NCI-H526 (cell line): Measurements from ENCODE around the gene ELP5.

ENCODE experiments used
- DNase-seq, 2 experiments: peaks; one replicate each; lab custom pipeline; 2025; lab: John Stamatoyannopoulos, UW

Gene ELP5

GRCh38 chr17:7252176-7253043 lies at the start of gene ELP5:
Gene ELP5, plus strand, starts transcription at chr17:7252215. Its CDS starts 336 bp downstream, at chr17:7252551.
- DNase-seq, result peak; percentile 89 to 92

GRCh38 chr17:7203391-7203790 lies 48.6 kb upstream of the ELP5 start:
- DNase-seq, result no peak

DNA sequence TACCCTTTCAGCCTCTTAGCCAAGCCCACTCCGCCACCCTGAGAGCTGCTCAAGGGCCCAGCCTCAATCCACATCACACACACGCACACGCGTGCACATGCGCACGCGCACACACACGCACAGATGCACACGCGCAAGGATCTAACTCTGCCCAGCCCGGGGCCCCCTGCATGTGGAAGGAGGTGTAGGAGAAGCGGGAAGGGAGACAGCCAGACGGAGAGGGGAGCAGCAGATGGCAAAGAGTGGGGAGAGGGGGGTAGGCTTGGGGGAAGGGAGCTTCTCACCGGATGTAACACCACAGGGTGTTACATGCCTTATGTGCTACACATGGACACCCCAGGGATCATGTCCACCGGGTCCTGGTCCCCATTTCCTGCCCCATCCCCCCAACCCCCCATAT lies 47.7 kb upstream of the ELP5 start:
- DNase-seq, result no peak

GRCh38 chr17:7204828-7205461 lies 47.1 kb upstream of the ELP5 start:
- DNase-seq, result peak; percentile 61 to 73

GRCh38 chr17:7205561-7205960 lies 46.5 kb upstream of the ELP5 start:
- DNase-seq, result no peak

GRCh38 chr17:7207120-7208001 lies 44.7 kb upstream of the ELP5 start:
- no peak for DNase-seq

- no peak for DNase-seq
Observed at GRCh38 chr17:7208027-7208571, 43.9 kb upstream of the ELP5 start.

DNA sequence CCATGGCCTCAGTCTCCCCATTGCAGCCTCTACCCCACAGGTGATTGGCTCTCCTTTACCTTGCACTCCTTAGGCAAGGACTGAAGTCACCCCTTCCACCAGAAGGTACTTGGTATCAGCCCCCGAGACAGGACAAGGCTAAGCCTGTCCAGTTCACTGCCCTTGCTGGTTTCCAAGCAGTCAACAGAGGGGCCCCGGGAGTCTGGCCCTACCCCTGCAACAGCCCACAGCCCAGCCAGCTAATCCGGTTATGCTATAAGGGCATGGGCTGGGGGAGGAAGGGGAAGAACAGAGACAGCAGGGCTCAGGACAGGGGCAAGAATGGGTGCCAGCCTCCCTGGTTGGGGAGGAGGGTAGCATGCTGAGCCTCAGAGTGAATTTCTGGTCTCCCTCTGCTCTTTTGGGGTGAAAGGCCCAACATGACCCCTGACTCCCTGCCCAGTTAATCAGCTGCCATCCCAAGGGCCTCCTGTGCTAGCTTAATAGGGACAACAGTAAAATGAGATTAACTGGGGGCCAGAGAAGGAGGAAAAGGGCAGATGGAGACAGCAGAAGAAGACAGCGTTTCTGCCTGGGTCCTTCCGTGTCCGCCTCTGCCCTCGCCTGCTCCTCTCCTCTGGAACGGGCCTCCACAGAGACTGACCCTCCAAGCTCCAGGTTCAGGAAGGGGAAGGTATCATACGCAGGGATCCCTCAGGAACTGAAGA lies 43.1 kb upstream of the ELP5 start:
- no peak for DNase-seq

DNA sequence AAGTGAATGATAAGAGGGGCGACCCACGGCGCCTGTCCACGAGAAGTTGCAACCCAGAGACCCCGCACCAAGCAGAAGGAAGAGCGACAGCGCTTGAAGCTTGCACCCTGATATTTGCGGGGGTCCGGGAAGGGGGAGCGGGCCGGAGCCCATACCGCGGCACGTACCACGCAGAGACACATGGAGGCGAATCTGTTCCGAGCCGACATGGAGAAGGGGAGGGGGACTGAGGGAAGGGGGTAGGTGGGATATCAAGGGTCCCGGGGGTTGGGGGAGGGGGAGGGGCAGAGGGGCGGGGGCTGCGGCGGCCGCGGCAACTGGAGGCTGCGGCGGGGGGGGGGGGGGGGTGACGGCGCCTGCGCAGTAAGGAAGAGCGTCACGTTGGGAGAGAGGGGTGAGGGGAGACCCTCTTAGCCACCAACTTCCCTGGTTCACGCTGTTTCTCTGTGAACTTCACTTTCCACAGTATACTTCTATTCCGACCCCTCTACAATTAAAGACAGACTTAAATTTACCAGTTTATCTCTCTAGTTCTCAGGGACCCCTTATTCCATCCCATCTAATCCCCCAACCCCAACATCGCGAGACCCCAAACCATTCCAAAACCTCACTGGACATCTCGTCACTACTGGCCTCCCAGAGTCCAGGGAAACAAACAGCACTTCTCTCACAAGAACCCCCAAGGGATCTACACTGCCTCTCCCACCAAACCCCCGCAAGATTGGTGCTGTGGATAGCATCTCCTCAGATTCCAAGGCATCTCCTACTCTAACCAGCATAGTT lies 40.3 kb upstream of the ELP5 start:
- no peak for DNase-seq

DNA sequence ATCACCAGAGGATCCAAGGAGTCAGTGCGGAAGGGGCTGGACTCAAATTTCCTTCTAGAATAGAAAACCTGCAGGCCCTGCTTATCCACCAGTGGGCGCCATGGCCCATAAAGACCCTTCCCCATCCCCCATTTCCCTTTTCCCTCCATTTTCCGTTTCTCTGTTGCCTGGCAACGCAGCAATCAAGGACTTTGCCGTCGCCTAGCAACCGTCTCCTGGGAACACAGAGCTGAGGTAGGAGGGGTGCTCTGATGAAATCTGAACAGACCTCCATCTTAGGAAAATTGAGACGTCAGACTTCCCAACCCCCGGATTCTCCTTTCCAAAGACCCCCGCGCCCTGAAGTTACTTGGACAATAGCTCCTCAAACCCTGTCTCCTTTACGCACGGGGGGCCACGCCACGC lies 38.1 kb upstream of the ELP5 start:
- peak; percentile 87 to 91 for DNase-seq

DNA sequence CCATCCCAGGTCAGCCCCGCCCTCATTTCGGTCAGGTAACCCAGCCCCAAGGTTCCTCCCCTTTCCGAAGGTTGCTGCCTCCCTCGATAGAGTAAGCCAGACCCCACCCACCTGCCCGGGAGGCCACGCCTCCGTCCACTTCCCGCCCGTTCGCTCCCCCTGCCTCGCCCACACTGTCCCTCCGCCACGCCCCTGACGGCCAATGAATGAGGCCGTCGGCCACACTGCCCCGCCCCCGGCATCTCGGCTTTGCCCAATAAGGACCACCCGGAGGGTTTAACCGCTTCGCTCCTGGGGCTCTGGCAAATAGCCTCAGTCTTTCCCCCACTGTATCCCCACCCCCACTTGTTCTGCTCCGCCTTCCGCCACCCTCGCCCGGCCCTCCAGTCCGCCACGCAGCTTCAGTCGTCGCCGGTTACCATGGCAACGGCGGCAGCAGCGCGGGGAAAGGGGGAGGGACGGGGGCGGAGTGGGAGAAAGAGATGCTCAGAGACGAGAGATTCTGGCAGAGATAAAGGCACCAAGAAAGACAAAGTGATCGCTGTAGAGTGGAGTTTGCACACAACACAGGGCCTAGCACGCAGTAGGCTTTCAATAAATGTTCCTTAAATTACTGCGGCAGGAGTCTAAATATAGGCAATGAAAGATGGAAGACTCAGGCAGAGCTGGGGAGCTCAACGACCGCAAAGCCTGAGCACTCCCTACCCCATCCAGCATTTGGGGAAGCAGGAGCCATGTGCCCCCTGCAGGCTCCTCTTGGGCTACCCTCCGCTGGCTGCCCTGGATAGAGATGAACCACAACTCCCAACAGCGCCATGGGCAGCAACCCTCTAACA lies 37.5 kb upstream of the ELP5 start:
- peak; percentile 92 to 98 for DNase-seq

DNA sequence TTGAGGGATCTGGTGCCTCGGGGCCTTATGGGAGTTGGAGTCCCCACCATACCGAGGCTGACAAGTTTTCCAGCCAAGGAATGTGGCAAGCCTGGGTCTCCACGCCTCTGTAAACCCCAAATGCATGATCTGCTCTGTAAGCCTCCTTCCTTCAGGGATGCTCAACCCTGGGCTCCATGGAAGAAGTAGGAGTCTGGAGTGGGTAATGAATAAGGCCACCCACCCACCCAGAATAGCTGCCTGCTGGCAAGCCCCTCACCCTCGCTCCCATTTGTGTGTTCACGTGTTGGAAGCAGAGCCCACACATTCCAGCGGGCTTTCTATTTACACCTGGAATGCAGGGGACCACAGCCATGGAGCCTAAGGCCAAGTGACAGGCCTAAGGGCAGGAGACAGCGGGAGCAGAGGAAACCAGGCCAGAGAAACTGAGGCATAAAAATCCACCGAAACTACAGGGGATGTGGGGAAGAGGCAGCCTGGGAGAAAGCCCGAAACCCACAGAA lies 36.8 kb upstream of the ELP5 start:
- no peak for DNase-seq

DNA sequence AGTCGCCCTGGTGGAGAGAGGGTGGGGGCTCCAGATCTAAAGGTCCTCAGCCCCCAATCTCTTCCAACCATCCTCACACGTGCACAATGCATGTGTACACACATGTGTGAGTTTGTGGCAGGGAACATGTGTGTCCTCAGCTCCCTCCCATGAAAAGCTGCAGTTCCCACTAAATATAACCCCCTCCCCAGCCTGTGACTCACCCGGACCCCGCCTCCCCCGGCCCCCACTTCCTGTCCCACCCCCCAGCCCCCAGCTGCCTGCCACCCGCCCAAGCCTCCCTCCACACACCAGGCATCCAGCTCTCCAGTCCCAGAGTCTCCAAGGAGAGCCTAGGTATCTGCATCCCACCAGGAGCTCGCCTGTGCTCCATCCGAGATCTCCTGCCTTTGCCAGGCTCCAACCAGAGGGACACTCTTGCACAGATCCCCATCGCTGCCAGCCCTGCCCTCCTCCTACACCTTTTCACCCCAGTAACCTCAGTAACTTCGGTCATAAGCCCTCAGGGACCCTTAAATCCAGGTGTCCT lies 36.3 kb upstream of the ELP5 start:
- no peak for DNase-seq

DNA sequence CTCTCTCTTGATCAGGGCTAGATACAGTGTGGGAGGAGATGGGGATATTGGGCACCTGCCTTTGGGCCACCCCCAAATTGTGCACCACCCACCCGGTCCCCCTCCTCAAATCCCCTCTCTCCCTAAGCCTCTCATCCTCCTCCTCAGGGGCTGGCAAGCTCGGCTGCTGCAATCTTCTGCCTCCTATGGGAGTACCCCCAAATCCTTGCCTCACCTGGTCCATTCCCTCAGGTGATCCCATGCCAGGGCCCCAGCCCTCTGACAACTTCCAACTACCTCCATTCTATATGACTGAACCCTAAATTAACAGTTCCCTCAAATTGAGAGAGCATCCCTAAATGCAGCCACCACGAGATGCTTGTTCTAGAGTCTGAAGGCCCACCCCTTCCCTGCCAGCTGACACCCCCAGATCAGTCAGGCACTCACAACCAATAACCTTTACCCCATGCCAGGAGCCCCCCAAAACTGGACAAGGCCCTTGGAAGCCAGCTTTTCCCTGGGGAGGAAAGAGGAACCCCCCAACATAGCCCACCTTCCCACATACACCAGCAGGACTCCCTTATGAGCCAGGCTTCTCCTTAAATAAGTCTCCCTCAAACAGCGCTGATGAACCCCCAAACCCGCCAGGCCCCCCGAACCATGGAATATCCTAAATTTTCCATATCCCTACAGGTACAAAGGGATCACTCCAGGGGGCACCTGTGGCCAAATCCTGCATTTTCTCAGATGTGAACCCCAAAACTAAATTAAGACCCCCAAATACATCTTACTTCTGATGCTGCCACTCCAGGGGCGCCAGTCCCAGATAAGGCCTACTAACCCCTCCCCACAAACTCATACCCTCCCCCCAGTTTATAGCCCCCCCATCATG lies 35.5 kb upstream of the ELP5 start:
- DNase-seq, result no peak

- peak in 1 of 2 experiments; percentile 61 for DNase-seq
Observed at GRCh38 chr17:7217113-7217987, 34.7 kb upstream of the ELP5 start.

GRCh38 chr17:7218166-7218565 lies 33.8 kb upstream of the ELP5 start:
- DNase-seq, result no peak

GRCh38 chr17:7218758-7219157 lies 33.3 kb upstream of the ELP5 start:
- no peak for DNase-seq
